HG03066 (cell line): ENCODE measurements around the gene CEP57.
"Not testable (repeated sequence)": the region's sequence is repeated elsewhere in the genome, so short reads cannot be mapped to it uniquely, and the experiment has no call there.

Experiments
- ATAC-seq: cut with Tn5 transposase; IDR thresholded peaks from one replicate; pipeline ENCODE4 v1.9.1; 2021; ENCODE audit warnings: low read depth; ENCODE audit not compliant: unreplicated experiment

CEP57 gene

GRCh38 chr11:95850137-95850536 is 59.8 kb downstream of the CEP57 start:
- ATAC-seq, result no peak

GRCh38 chr11:95853138-95853537 is 62.8 kb downstream of the CEP57 start:
- no peak for ATAC-seq

- no peak for ATAC-seq
Measured at GRCh38 chr11:95853862-95854261, 63.6 kb downstream of the CEP57 start.

GRCh38 chr11:95854362-95854761 is 64.1 kb downstream of the CEP57 start:
- ATAC-seq, result not testable (repeated sequence)

DNA sequence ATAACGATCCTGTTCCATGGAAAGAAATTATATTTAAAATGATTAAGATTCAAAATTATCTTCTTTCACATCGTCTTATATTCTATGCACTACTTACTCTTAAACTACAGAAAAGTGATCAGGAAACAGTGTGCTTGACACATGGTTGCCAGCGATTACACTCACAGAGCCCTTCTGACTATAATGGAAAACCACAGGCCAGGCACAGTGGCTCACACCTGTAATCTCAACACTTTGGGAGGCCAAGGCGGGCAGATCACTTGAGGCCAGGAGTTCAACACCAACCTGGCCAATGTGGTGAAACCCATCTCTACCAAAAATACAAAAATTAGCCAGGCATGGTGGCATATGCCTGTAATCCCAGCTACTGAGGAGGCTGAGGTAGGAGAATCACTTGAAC is 69.7 kb downstream of the CEP57 start:
- not testable (repeated sequence) for ATAC-seq

DNA sequence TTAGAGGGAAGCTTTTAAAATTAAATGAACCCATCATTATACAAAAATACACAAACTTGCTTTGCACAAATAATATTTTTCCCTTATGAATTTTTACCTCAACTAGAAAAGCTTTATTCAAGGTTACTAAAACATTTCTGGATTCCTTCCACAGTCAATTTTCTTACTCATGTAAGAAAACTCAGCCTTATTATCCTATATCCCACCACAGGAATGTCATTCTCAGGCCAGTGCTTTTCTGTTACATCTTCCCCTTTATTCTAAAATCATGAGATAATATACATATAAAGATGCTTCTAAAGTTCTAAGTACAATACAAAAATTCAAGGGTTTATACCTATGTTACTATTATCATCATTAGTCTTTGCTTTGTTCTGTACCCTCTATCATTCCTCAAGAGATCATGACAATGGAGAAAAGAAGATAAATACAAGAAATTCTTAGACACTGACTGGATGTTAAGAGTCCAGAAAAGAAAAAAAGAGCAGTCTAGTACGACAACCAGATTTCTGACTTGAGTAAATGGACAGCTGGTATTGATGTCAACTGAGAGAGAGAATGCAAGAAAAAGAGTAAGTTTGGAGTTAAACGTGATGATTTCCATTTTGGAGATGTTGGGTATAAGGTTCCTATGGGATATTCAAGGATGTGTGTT is 73.3 kb downstream of the CEP57 start:
- ATAC-seq, result no peak

GRCh38 chr11:95867105-95867504 is 76.8 kb downstream of the CEP57 start:
- ATAC-seq, result no peak

GRCh38 chr11:95870877-95871276 is 80.6 kb downstream of the CEP57 start:
- ATAC-seq, result not testable (repeated sequence)

DNA sequence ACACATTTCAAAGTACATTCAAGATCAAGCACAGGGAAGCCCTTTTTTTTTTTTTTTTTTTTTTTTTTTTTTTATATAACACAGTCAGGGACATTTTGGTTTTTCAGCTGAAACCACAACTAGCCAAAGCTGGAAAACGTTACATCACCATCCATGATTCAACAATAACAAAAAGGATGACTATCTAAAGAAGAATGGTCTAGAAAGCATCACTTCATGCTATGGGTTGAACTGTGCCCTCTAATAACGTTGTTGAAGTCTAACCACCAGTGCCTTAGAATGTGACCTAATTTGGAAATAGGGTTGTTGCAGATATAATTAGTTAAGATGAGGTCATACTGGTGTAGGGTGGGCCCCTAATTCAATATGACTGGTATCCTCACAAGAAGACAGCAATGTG is 87.0 kb downstream of the CEP57 start:
- no peak for ATAC-seq
